GM12875 (cell line): ENCODE measurements around the gene MTHFSD.

Experiments
- H3K4me3 ChIP-seq: one replicate; pipeline ENCODE4 v1.5.1; 2011; ENCODE audit warnings: low read depth, low read length, control low read depth
- CTCF ChIP-seq: IDR thresholded peaks from 2 replicates; pipeline ENCODE4 v1.5.1; 2011; ENCODE audit warnings: low read depth, mild to moderate bottlenecking, control low read depth, inconsistent platforms, low read length, moderate library complexity, borderline replicate concordance; ENCODE audit not compliant: insufficient read depth

The MTHFSD gene

GRCh38 chr16:86572041-86572521 lies 17.0 kb upstream of the MTHFSD start:
- TF ChIP-seq CTCF = no peak
- no peak overlapping the region for H3K4me3 ChIP-seq

DNA sequence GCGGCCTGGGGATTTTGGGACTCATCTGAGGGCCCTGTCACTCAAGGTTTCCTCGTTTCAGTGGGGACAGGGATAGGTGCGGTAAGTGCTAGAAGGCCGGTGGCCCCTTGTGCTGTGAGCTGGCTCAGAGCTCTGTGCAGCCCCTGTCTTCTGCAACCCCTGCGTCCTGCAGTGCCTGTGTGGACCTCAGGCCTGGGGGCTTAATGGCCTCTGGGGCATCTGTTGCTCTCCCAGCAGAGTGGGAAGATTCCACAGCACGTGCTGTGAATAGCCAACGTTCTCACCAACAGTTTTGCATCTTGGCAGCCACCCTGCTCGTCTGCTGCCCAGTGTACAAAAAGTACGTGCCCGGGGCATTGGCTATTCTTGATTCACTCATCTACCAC lies 16.5 kb upstream of the MTHFSD start:
- TF ChIP-seq CTCF = no peak
- H3K4me3 ChIP-seq = no peak overlapping the region

DNA sequence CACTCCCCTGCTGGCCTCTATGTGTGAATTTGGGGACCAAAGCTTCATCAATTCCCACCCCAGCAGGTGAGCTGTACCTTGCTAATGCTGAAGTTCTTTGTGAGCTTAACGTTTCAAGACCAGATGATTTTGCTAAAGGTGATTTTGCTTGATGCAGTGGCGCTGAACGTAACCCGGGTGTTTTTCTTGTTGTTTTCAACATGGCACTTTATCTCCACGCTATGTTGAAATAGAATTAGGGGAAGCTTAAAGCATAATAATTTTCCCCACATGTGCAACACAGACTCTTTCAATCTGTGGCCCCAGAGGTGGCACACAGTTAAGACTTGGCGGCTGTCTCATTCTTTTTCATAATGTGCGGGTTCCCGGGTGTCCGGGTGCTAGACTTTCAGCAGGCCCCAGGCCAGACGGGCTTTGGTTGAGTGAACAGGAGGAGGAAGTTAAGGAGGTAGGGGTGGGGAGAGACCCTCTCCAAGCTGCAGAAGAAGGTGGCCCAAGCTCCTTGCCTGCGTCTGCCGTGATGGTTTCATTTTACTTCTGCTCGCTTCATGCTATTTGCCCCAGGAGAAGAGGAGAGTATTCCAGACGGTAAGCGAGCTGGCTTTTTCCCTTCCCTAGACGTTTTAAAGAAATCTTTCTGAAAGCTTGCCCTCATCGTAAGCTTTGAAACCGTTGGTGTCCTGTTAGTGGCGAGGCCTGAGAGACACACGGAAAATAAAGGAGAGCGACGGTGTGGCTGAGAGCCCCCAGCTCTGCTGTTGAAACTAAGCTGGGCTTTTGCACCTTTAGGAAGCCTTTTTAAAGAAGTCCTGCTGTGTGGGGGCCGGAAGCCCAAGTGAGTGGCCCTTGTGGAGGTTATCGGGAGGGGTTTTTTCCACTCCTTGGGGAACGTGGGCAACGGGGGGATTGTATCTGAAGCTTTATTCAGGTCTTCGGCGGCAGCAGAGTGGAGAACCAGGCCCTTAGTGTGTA lies 15.8 kb upstream of the MTHFSD start:
- H3K4me3 ChIP-seq = no peak overlapping the region

DNA sequence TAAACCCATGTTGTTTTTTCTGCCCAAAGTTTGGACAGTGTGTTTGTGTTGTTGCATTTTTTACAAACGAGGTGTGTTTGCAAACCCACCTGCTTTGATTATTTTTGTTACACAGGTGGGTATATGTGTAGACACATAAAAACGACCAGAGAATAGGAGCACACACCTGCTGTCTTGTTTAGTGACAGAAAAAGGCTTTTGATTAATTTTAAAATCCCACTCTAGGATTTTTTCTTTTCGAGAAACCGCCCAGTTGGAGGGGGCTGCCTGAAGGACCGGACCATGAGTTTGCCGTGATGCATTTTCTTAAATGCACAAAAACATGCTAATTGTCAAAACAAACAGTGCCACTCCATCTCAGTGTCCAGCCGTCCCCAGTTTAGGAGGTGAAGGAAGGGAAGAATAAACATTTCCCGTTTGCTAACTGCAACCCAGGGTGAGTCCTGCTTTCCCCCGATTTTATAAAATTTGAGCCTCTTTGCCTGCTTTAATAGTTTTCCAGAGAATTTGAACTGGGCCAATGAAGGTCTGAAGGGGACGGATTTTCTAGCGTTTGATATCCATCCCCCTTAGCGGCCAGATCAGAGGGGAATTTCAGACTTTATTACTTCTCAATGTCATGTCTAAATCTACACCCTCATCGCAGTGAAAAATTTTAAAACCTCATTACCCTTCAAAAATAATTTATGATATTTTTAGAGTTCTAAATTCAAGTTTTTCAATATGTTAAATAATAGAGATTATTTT lies 14.8 kb upstream of the MTHFSD start:
- TF ChIP-seq CTCF = no peak
- no peak overlapping the region for H3K4me3 ChIP-seq

More for the DNA sequence above, 15.8 kb upstream of the MTHFSD start:
- TF ChIP-seq CTCF = no peak

DNA sequence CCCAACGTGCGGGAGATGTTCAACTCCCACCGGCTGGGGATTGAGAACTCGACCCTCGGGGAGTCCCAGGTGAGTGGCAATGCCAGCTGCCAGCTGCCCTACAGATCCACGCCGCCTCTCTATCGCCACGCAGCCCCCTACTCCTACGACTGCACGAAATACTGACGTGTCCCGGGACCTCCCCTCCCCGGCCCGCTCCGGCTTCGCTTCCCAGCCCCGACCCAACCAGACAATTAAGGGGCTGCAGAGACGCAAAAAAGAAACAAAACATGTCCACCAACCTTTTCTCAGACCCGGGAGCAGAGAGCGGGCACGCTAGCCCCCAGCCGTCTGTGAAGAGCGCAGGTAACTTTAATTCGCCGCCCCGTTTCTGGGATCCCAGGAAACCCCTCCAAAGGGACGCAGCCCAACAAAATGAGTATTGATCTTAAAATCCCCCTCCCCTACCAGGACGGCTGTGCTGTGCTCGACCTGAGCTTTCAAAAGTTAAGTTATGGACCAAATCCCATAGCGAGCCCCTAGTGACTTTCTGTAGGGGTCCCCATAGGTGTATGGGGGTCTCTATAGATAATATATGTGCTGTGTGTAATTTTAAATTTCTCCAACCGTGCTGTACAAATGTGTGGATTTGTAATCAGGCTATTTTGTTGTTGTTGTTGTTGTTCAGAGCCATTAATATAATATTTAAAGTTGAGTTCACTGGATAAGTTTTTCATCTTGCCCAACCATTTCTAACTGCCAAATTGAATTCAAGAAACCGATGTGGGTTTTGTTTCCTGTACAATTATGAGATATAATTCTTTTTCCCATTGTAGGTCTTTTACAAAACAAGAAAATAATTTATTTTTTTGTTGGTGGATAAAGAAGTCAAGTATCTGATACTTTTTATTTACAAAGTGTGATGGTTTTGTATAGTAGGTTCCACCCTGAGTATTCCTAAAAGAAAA lies 13.9 kb upstream of the MTHFSD start:
- no peak for TF ChIP-seq CTCF
- no peak overlapping the region for H3K4me3 ChIP-seq

DNA sequence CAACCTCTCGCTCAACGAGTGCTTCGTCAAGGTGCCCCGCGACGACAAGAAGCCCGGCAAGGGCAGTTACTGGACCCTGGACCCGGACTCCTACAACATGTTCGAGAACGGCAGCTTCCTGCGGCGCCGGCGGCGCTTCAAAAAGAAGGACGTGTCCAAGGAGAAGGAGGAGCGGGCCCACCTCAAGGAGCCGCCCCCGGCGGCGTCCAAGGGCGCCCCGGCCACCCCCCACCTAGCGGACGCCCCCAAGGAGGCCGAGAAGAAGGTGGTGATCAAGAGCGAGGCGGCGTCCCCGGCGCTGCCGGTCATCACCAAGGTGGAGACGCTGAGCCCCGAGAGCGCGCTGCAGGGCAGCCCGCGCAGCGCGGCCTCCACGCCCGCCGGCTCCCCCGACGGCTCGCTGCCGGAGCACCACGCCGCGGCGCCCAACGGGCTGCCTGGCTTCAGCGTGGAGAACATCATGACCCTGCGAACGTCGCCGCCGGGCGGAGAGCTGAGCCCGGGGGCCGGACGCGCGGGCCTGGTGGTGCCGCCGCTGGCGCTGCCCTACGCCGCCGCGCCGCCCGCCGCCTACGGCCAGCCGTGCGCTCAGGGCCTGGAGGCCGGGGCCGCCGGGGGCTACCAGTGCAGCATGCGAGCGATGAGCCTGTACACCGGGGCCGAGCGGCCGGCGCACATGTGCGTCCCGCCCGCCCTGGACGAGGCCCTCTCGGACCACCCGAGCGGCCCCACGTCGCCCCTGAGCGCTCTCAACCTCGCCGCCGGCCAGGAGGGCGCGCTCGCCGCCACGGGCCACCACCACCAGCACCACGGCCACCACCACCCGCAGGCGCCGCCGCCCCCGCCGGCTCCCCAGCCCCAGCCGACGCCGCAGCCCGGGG lies 12.9 kb upstream of the MTHFSD start:
- TF ChIP-seq CTCF = no peak
- no peak overlapping the region for H3K4me3 ChIP-seq
